ENCODE measurements around the gene ANKRD24.
"Not testable (repeated sequence)": the region's sequence is repeated elsewhere in the genome, so short reads cannot be mapped to it uniquely, and the experiment has no call there.

ANKRD24 gene

GRCh38 chr19:4229179-4229931 is 46.9 kb downstream of the ANKRD24 start, which contains the start of gene EBI3:
EBI3 (plus strand) TSS chr19:4229523; CDS start chr19:4229551, 28 bp downstream.
- H3K4me3 ChIP-seq (ENCODE audit: insufficient read depth, low read depth, low read length, poor library complexity, severe bottlenecking), result no peak within 1 kb of the TSS
- H3K9me3 ChIP-seq (ENCODE audit: control insufficient read depth, low read length), result no peaks in the 10 kb centered on the region
- DNase-seq, result no peak
- peaks cover 14% of the 10 kb centered on the region for H3K27me3 ChIP-seq (replicated peaks; ENCODE audit: control insufficient read depth, insufficient read depth, low read length, poor library complexity, severe bottlenecking)
- no peaks in the 10 kb centered on the region for H3K4me1 ChIP-seq (ENCODE audit: control insufficient read depth, insufficient read depth, low read length, poor library complexity, severe bottlenecking)
- no peaks in the 10 kb centered on the region for H3K36me3 ChIP-seq (ENCODE audit: control insufficient read depth, insufficient read depth, low read length)
- H3K27ac ChIP-seq (ENCODE audit: insufficient read depth, low read length, poor library complexity, severe bottlenecking), result no peak within 1 kb of the TSS

GRCh38 chr19:4230237-4230636 is 47.7 kb downstream of the ANKRD24 start:
- H3K9me3 ChIP-seq (ENCODE audit: control insufficient read depth, low read length); H3K27ac ChIP-seq (ENCODE audit: insufficient read depth, low read length, poor library complexity, severe bottlenecking); H3K36me3 ChIP-seq (ENCODE audit: control insufficient read depth, insufficient read depth, low read length); H3K4me3 ChIP-seq (ENCODE audit: insufficient read depth, low read depth, low read length, poor library complexity, severe bottlenecking); H3K4me1 ChIP-seq (ENCODE audit: control insufficient read depth, insufficient read depth, low read length, poor library complexity, severe bottlenecking); DNase-seq: not testable (repeated sequence)
- peaks cover 14% of the 10 kb centered on the region for H3K27me3 ChIP-seq (replicated peaks; ENCODE audit: control insufficient read depth, insufficient read depth, low read length, poor library complexity, severe bottlenecking)

DNA sequence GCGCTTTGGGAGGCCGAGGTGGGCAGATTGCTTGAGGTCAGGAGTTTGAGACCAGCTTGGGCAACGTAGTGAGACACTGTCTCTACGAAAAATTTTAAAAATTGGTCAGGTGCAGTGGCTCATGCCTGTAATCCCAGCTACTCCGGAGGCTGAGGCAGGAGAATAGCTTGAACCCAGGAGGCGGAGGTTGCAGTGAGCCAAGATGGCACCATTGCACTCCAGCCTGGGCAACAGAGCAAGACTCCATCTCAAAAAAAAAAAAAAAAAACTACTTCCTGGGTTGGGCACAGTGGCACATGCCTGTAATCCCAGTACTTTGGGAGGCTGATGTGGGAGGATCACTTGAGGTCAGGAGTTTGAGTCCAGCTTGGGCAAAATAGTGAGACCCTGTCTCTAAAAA is 49.0 kb downstream of the ANKRD24 start:
- H3K9me3 ChIP-seq (ENCODE audit: control insufficient read depth, low read length); H3K36me3 ChIP-seq (ENCODE audit: control insufficient read depth, insufficient read depth, low read length); H3K4me1 ChIP-seq (ENCODE audit: control insufficient read depth, insufficient read depth, low read length, poor library complexity, severe bottlenecking); DNase-seq; H3K27ac ChIP-seq (ENCODE audit: insufficient read depth, low read length, poor library complexity, severe bottlenecking); H3K4me3 ChIP-seq (ENCODE audit: insufficient read depth, low read depth, low read length, poor library complexity, severe bottlenecking): not testable (repeated sequence)
- peaks cover 14% of the 10 kb centered on the region for H3K27me3 ChIP-seq (replicated peaks; ENCODE audit: control insufficient read depth, insufficient read depth, low read length, poor library complexity, severe bottlenecking)

DNA sequence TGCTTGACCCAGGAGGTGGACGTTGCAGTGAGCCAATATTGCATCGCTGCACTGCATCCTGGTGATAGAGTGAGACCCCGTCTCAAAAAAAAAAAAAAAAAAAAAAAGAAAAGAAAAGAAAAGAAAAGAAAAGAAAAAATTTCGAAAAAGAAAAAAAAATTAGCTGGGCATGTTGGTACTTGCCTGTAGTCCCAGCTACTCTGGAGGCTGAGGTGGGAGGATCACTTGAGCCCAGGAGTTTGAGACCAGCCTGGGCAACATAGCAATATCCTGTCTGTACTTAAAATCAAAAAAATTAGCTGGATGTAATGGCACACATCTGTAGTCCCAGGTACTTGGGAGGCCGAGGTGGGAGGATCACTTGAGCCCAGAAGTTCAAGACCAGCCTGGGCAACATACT is 49.6 kb downstream of the ANKRD24 start:
- H3K9me3 ChIP-seq (ENCODE audit: control insufficient read depth, low read length); H3K4me3 ChIP-seq (ENCODE audit: insufficient read depth, low read depth, low read length, poor library complexity, severe bottlenecking); H3K4me1 ChIP-seq (ENCODE audit: control insufficient read depth, insufficient read depth, low read length, poor library complexity, severe bottlenecking); H3K36me3 ChIP-seq (ENCODE audit: control insufficient read depth, insufficient read depth, low read length); DNase-seq; H3K27ac ChIP-seq (ENCODE audit: insufficient read depth, low read length, poor library complexity, severe bottlenecking): not testable (repeated sequence)
- peaks cover 14% of the 10 kb centered on the region for H3K27me3 ChIP-seq (replicated peaks; ENCODE audit: control insufficient read depth, insufficient read depth, low read length, poor library complexity, severe bottlenecking)

DNA sequence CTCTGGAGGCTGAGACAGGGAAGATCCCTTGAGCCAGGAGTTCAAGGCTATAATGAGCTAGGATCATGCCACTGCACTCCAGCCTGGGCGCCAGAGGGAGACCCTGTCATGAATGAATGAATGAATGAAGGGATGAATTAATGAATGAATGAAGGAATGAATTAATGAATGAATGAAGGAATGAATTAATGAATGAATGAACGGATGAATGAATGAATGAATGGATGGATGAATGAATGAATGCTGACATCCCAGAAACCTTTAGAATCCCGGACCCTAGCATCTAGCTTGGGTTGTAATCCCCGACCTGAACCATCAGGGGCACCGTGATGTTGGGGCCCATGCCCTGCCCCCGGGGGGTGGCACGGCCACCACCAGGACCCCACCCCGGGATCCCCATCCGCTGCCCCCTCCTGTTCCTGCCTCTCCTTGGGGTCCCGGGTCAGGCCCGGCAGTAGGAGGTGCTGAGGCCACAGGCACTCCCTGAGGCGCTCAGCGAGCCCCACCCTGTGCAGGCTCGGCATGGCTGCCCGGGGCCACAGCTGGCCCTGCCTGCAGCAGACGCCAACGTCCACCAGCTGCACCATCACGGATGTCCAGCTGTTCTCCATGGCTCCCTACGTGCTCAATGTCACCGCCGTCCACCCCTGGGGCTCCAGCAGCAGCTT is 50.3 kb downstream of the ANKRD24 start:
- no peaks in the 10 kb centered on the region for H3K9me3 ChIP-seq (ENCODE audit: control insufficient read depth, low read length)
- no peaks in the 10 kb centered on the region for H3K36me3 ChIP-seq (ENCODE audit: control insufficient read depth, insufficient read depth, low read length)
- H3K27me3 ChIP-seq (replicated peaks; ENCODE audit: control insufficient read depth, insufficient read depth, low read length, poor library complexity, severe bottlenecking), result peaks cover 14% of the 10 kb centered on the region
- no peak overlapping the region for H3K27ac ChIP-seq (ENCODE audit: insufficient read depth, low read length, poor library complexity, severe bottlenecking)
- H3K4me3 ChIP-seq (ENCODE audit: insufficient read depth, low read depth, low read length, poor library complexity, severe bottlenecking), result no peak overlapping the region
- no peak for DNase-seq
- H3K4me1 ChIP-seq (ENCODE audit: control insufficient read depth, insufficient read depth, low read length, poor library complexity, severe bottlenecking), result no peaks in the 10 kb centered on the region

GRCh38 chr19:4233282-4233853 is 50.9 kb downstream of the ANKRD24 start:
- peak; percentile 22 to 50 (median 36) for DNase-seq
- Histone ChIP-seq H3K36me3 (ENCODE audit: control insufficient read depth, insufficient read depth, low read length) (no peaks in the 10 kb centered on the region), H3K27ac (ENCODE audit: insufficient read depth, low read length, poor library complexity, severe bottlenecking) (no peak overlapping the region), H3K4me1 (ENCODE audit: control insufficient read depth, insufficient read depth, low read length, poor library complexity, severe bottlenecking) (no peaks in the 10 kb centered on the region), H3K27me3 (replicated peaks; ENCODE audit: control insufficient read depth, insufficient read depth, low read length, poor library complexity, severe bottlenecking) (peaks cover 14% of the 10 kb centered on the region), H3K9me3 (ENCODE audit: control insufficient read depth, low read length) (no peaks in the 10 kb centered on the region), H3K4me3 (ENCODE audit: insufficient read depth, low read depth, low read length, poor library complexity, severe bottlenecking) (no peak overlapping the region)

DNA sequence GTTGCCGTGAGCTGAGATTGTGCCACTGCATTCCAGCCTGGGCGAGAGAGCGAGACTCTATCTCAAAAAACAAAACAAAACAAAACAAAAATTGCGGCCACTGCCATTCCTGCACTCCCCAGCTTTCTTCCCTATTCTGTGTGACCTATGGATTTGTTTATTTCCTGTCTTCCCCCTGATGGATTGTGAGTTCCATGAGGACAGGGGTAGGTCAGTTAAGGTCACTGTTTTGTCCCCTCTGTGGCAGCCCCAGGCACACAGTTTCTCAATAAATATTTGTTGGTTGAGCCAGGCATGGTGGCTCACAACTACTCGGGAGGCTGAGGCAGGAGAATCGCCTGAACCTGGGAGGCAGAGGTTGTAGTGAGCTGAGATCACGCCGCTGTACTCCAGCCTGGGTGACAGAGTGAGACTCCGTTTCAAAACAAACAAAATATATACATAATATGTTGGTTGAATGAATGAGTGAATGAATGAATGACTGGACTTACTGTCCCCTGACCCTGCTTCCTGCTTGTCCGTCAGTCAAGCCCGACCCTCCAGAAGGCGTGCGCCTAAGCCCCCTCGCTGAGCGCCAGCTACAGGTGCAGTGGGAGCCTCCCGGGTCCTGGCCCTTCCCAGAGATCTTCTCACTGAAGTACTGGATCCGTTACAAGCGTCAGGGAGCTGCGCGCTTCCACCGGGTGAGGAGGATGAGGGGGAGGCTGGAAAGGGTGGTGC is 51.8 kb downstream of the ANKRD24 start:
- H3K36me3 ChIP-seq (ENCODE audit: control insufficient read depth, insufficient read depth, low read length), result no peaks in the 10 kb centered on the region
- H3K27ac ChIP-seq (ENCODE audit: insufficient read depth, low read length, poor library complexity, severe bottlenecking), result no peak overlapping the region
- H3K4me1 ChIP-seq (ENCODE audit: control insufficient read depth, insufficient read depth, low read length, poor library complexity, severe bottlenecking), result no peaks in the 10 kb centered on the region
- peaks cover 10% of the 10 kb centered on the region for H3K27me3 ChIP-seq (replicated peaks; ENCODE audit: control insufficient read depth, insufficient read depth, low read length, poor library complexity, severe bottlenecking)
- H3K4me3 ChIP-seq (ENCODE audit: insufficient read depth, low read depth, low read length, poor library complexity, severe bottlenecking), result no peak overlapping the region
- DNase-seq, result no peak
- no peaks in the 10 kb centered on the region for H3K9me3 ChIP-seq (ENCODE audit: control insufficient read depth, low read length)

GRCh38 chr19:4234862-4235201 is 52.3 kb downstream of the ANKRD24 start:
- no peak for DNase-seq
- no peak overlapping the region for H3K4me3 ChIP-seq (ENCODE audit: insufficient read depth, low read depth, low read length, poor library complexity, severe bottlenecking)
- no peaks in the 10 kb centered on the region for H3K9me3 ChIP-seq (ENCODE audit: control insufficient read depth, low read length)
- no peaks in the 10 kb centered on the region for H3K4me1 ChIP-seq (ENCODE audit: control insufficient read depth, insufficient read depth, low read length, poor library complexity, severe bottlenecking)
- peaks cover 4% of the 10 kb centered on the region for H3K27me3 ChIP-seq (replicated peaks; ENCODE audit: control insufficient read depth, insufficient read depth, low read length, poor library complexity, severe bottlenecking)
- H3K27ac ChIP-seq (ENCODE audit: insufficient read depth, low read length, poor library complexity, severe bottlenecking), result no peak overlapping the region
- no peaks in the 10 kb centered on the region for H3K36me3 ChIP-seq (ENCODE audit: control insufficient read depth, insufficient read depth, low read length)

GRCh38 chr19:4237510-4237909 is 55.0 kb downstream of the ANKRD24 start:
- H3K4me1 ChIP-seq (ENCODE audit: control insufficient read depth, insufficient read depth, low read length, poor library complexity, severe bottlenecking); H3K27ac ChIP-seq (ENCODE audit: insufficient read depth, low read length, poor library complexity, severe bottlenecking): not testable (repeated sequence)

DNA sequence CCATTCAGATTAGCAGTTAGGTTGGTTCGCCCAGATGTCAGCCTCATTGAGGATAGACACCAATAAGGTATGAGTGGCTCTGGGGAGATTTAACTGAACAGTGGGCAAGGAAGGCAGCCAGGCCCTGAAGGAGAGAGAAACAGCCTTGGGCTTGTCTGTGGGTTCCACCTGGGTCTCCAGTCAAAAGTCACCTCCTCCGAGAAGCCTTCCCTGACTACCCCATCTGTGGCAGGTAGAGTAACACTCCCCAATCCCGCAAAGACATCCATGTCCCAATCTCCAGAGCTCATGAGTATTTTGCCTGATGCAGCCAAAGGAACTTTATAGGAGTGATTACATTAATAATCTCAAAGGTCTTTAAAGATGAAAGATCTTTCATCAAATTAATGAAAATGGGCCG is 56.3 kb downstream of the ANKRD24 start:
- DNase-seq, result no peak
- Histone ChIP-seq H3K4me1 (ENCODE audit: control insufficient read depth, insufficient read depth, low read length, poor library complexity, severe bottlenecking) (no peaks in the 10 kb centered on the region), H3K27ac (ENCODE audit: insufficient read depth, low read length, poor library complexity, severe bottlenecking) (no peak overlapping the region), H3K27me3 (replicated peaks; ENCODE audit: control insufficient read depth, insufficient read depth, low read length, poor library complexity, severe bottlenecking) (no peaks in the 10 kb centered on the region), H3K36me3 (ENCODE audit: control insufficient read depth, insufficient read depth, low read length) (no peaks in the 10 kb centered on the region), H3K4me3 (ENCODE audit: insufficient read depth, low read depth, low read length, poor library complexity, severe bottlenecking) (no peak overlapping the region), H3K9me3 (ENCODE audit: control insufficient read depth, low read length) (peaks cover 6% of the 10 kb centered on the region)

More at GRCh38 chr19:4237510-4237909, 55.0 kb downstream of the ANKRD24 start:
- DNase-seq; H3K36me3 ChIP-seq (ENCODE audit: control insufficient read depth, insufficient read depth, low read length); H3K27me3 ChIP-seq (replicated peaks; ENCODE audit: control insufficient read depth, insufficient read depth, low read length, poor library complexity, severe bottlenecking); H3K9me3 ChIP-seq (ENCODE audit: control insufficient read depth, low read length); H3K4me3 ChIP-seq (ENCODE audit: insufficient read depth, low read depth, low read length, poor library complexity, severe bottlenecking): not testable (repeated sequence)
